GM12878 (cell line): ENCODE measurements around the gene RNASE9. TPM values are rescaled to one million over a fixed set of nuclear protein-coding genes. Genes with fewer than 3 reads are reported as not detected.

Experiments
- ATAC-seq: fragments of 200-7000 bp; cut with Tn5 transposase; 3 replicates; pipeline ENCODE4 v1.9.1; 2020; ENCODE audit warnings: mild to moderate bottlenecking, moderate library complexity
- BruUV-seq: library from RNA; stranded (reverse); fragments of 400-500 nt; replicated peaks from 2 replicates; lab custom pipeline; 2021; lab: Mats Ljungman, UMichigan
- CTCF ChIA-PET: fragments of 300-600 bp; sonication (Branson Sonifier 250); formaldehyde crosslinking; extraction: SDS; loops from one replicate; lab custom pipeline; 2021; ENCODE audit warnings: inconsistent platforms; lab: Yijun Ruan, JAX
- POLR2A ChIA-PET: fragments of 350-600 bp; formaldehyde crosslinking; extraction: SDS; loops from one replicate; lab custom pipeline; 2021; ENCODE audit warnings: inconsistent platforms; lab: Charles Lee
- RAD21 ChIA-PET: fragments of 300-600 bp; sonication (Branson Sonifier 250); formaldehyde crosslinking; loops from one replicate; lab custom pipeline; 2023; ENCODE audit warnings: antibody characterized with exemption; ENCODE audit not compliant: unreplicated experiment; lab: Charles Lee
- SMC1A ChIA-PET: fragments of 300-600 bp; sonication (Branson Sonifier 250); formaldehyde crosslinking; loops from one replicate; lab custom pipeline; 2023; ENCODE audit not compliant: unreplicated experiment, uncharacterized antibody; lab: Charles Lee
- DNase-seq: peaks from one replicate; pipeline ENCODE4 v3.0.0-alpha.2; 2011; ENCODE audit warnings: low read depth, low spot score
- FAIRE-seq: peaks from 3 replicates; lab custom pipeline; 2011; peaks lifted over from hg19 to GRCh38; lab: Jason Lieb, UNC
- H2AFZ ChIP-seq: 2 replicates; pipeline ENCODE4 v1.6.0; 2011; ENCODE audit warnings: low read depth, low read length, control low read depth; ENCODE audit not compliant: control insufficient read depth
- H3K27ac ChIP-seq: 2 replicates; pipeline ENCODE4 v1.5.1; 2011; ENCODE audit warnings: control low read depth; ENCODE audit not compliant: control insufficient read depth, insufficient read depth
- H3K27me3 ChIP-seq, 2 experiments: replicated peaks in 1 of 2; 2 replicates each; pipeline versions ENCODE4 v1.6.0 to v1.6.1; 2011; ENCODE audit warnings: low read length in 1 of 2; ENCODE audit not compliant: control insufficient read depth in 2 of 2, insufficient read depth in 2 of 2
- H3K36me3 ChIP-seq, 2 experiments: 2 replicates each; pipeline ENCODE4 v1.5.1; 2011; ENCODE audit warnings: low read length in 1 of 2; ENCODE audit not compliant: control insufficient read depth in 2 of 2, insufficient read depth in 2 of 2
- H3K4me1 ChIP-seq: 2 replicates; pipeline ENCODE4 v1.6.1; 2011; ENCODE audit warnings: mild to moderate bottlenecking, low read length, moderate library complexity, mixed read lengths; ENCODE audit not compliant: control insufficient read depth, insufficient read depth
- H3K4me2 ChIP-seq: 2 replicates; pipeline ENCODE4 v1.6.0; 2011; ENCODE audit warnings: control low read depth; ENCODE audit not compliant: control insufficient read depth, insufficient read depth
- H3K4me3 ChIP-seq: fragments of 200-600 bp; sonication (generic); 2 replicates; pipeline ENCODE4 v1.5.1; 2016
- H3K79me2 ChIP-seq: 2 replicates; pipeline ENCODE4 v1.6.0; 2011; ENCODE audit warnings: low read length; ENCODE audit not compliant: control insufficient read depth, insufficient read depth
- H3K9ac ChIP-seq: 2 replicates; pipeline ENCODE4 v1.8.0; 2011; ENCODE audit warnings: low read length, control low read depth, mixed read lengths; ENCODE audit not compliant: control insufficient read depth, insufficient read depth
- H3K9me3 ChIP-seq: replicated peaks from 3 replicates; pipeline ENCODE4 v1.5.1; 2011; ENCODE audit warnings: mild to moderate bottlenecking, low read length; ENCODE audit not compliant: control insufficient read depth, insufficient read depth
- H4K20me1 ChIP-seq: 2 replicates; pipeline ENCODE4 v1.6.0; 2011; ENCODE audit not compliant: control insufficient read depth, insufficient read depth
- E4F1 ChIP-seq: fragments of 450-650 bp; IDR thresholded peaks from 2 replicates; pipeline ENCODE4 v1.6.1; 2018; ENCODE audit warnings: borderline replicate concordance, mild to moderate bottlenecking; ENCODE audit not compliant: partially characterized antibody
- EP300 ChIP-seq, 2 experiments: fragments of 150-350 bp in 1 of 2; IDR thresholded peaks; 2 replicates each; pipeline ENCODE4 v1.6.1; 2011 to 2012; ENCODE audit warnings: low read depth in 2 of 2, low read length in 2 of 2, borderline replicate concordance in 1 of 2, improper control_type of control experiment in 1 of 2, inconsistent platforms in 1 of 2; ENCODE audit not compliant: control insufficient read depth in 1 of 2
- FOXM1 ChIP-seq: IDR thresholded peaks from 2 replicates; pipeline ENCODE4 v1.6.1; 2012; ENCODE audit warnings: low read depth, mild to moderate bottlenecking, inconsistent platforms, low read length, moderate library complexity
- JUND ChIP-seq: IDR thresholded peaks from 2 replicates; pipeline ENCODE4 v1.6.1; 2012; ENCODE audit warnings: low read depth, mild to moderate bottlenecking, low read length, improper control_type of control experiment, moderate library complexity
- KDM1A ChIP-seq: fragments of 200-600 bp; sonication (generic); IDR thresholded peaks from 2 replicates; pipeline ENCODE4 v1.6.1; 2016; ENCODE audit warnings: borderline replicate concordance
- MYB ChIP-seq: fragments of 150-350 bp; IDR thresholded peaks from 2 replicates; pipeline ENCODE4 v1.6.1; 2014; ENCODE audit warnings: mild to moderate bottlenecking, low read depth, low read length, borderline replicate concordance
- RAD21 ChIP-seq: IDR thresholded peaks from 2 replicates; pipeline ENCODE4 v1.6.1; 2011; ENCODE audit warnings: mild to moderate bottlenecking, low read depth, low read length, moderate library complexity; ENCODE audit not compliant: insufficient read depth
- SREBF2 ChIP-seq: IDR thresholded peaks from 2 replicates; pipeline ENCODE4 v1.6.1; 2012; ENCODE audit warnings: mild to moderate bottlenecking, low read length
- STAT1 ChIP-seq: fragments of 450-650 bp; conservative IDR thresholded peaks from 2 replicates; pipeline ENCODE4 v1.6.1; 2014; ENCODE audit warnings: antibody characterized with exemption, mild to moderate bottlenecking
- TCF3 ChIP-seq: IDR thresholded peaks from 2 replicates; pipeline ENCODE4 v1.6.1; 2012; ENCODE audit warnings: low read depth, mild to moderate bottlenecking, low read length, borderline replicate concordance; ENCODE audit not compliant: insufficient read depth
- USF2 ChIP-seq: IDR thresholded peaks from 2 replicates; pipeline ENCODE4 v1.6.1; 2011; ENCODE audit warnings: low read depth, low read length, improper control_type of control experiment, borderline replicate concordance
- WGBS: methylation state at CpG from one replicate; pipeline ENCODE4 v1.1.6; 2016; ENCODE audit warnings: low lambda C conversion rate; ENCODE audit not compliant: insufficient replicate concordance, insufficient coverage; ENCODE audit errors: missing lambda C conversion rate; 5-methylcytosine and 5-hydroxymethylcytosine counted together
- in situ Hi-C: fragments of 300-500 bp; cut with MboI; formaldehyde crosslinking; loops from 9 replicates; pipeline ENCODE4 v1.14.3; 2018; ENCODE audit warnings: mixed read lengths
- intact Hi-C: fragments of 100-400 bp; cut with micrococcal nuclease; formaldehyde crosslinking; loops from one replicate; pipeline ENCODE4 v1.14.2; 2022; ENCODE audit not compliant: unreplicated experiment
- polyA plus RNA-seq, 11 experiments: library from polyadenylated mRNA; depleted of rRNA in 4 of 11; unstranded in 6 of 11; stranded (reverse) in 5 of 11; fragments of >200 nt; fragmentation: Nextera tagmentation in 4 of 11; fragmentation: Illumina TruSeq in 1 of 11; extraction: Ambion mirVana in 4 of 11; extraction: Trizol in 1 of 11; gene quantifications; 1 replicate in 1 of 11; 2 replicates in 10 of 11; pipeline versions ENCODE4 v1.2.1 to v1.2.3, GENCODE V29; 2011 to 2016; ENCODE audit warnings: inconsistent platforms in 2 of 11, missing spikeins in 2 of 11, low read depth in 1 of 11
- total RNA-seq, 4 experiments: library from RNA; depleted of rRNA in 3 of 4; stranded (reverse); fragments of >200 nt in 3 of 4; fragmentation: Illumina TruSeq in 1 of 4; extraction: Trizol in 1 of 4; gene quantifications; 2 replicates each; pipeline versions ENCODE4 v1.2.1 to v1.2.3, GENCODE V29; 2013 to 2021
- TF ChIP-seq, protein P1 (sequence below): fragments of 450-650 bp; IDR thresholded peaks from 2 replicates; pipeline ENCODE4 v1.6.1; 2016; ENCODE audit warnings: mild to moderate bottlenecking, moderate library complexity, borderline replicate concordance
- TF ChIP-seq, protein P2 (sequence below): fragments of 450-650 bp; formaldehyde crosslinking; IDR thresholded peaks from 2 replicates; pipeline ENCODE4 v1.5.0; 2022; ENCODE audit warnings: mild to moderate bottlenecking, missing genetic modification characterization

Gene RNASE9
- total and polyA plus RNA-seq, 10 of the 15 experiments (the other 5 are each of a cell fraction or from before 2014, with no cell fraction given): not detected

- H3K79me2 ChIP-seq: no peaks in the 10 kb centered on the region
- H2AFZ ChIP-seq: no peak overlapping the region
- CTCF ChIA-PET: interaction anchor here (1.1 to 1.3 kb wide), 2 partner anchors 9 to 181 kb away, joined by 3 to 4 read pairs; partner anchors contain the start of gene RNASE11
- H3K4me2 ChIP-seq: no peak overlapping the region
- intact Hi-C loops: no loop called here
- SMC1A ChIA-PET: no interaction called here
- DNase-seq (no peak), ATAC-seq (no peak), FAIRE-seq (no peak)
- H3K36me3 ChIP-seq: no peaks in the 10 kb centered on the region
- H4K20me1 ChIP-seq: no peaks in the 10 kb centered on the region
- no peak overlapping the region for H3K27ac ChIP-seq
- POLR2A ChIA-PET: no interaction called here
- no peak overlapping the region for H3K4me3 ChIP-seq
- no peaks in the 10 kb centered on the region for H3K27me3 ChIP-seq
- in situ Hi-C loops: no loop called here
- BruUV-seq: no TSS peak
- RAD21 ChIA-PET: interaction anchor here (0.9 to 1.0 kb wide), 2 partner anchors 12 to 133 kb away, joined by 3 read pairs; no protein-coding TSS in a partner anchor
- 32% methylated on average over 1 of the region's 1 CpG for WGBS
- H3K4me1 ChIP-seq: no peaks in the 10 kb centered on the region
- no peaks in the 10 kb centered on the region for H3K9me3 ChIP-seq
- no peak overlapping the region for H3K9ac ChIP-seq
- no peak for TF ChIP-seq FOXM1
- no peak for TF ChIP-seq USF2
- no peak for TF ChIP-seq STAT1
- TF ChIP-seq TCF3: no peak
- no peak for TF ChIP-seq KDM1A
- TF ChIP-seq MYB: no peak
- TF ChIP-seq E4F1: no peak
- TF ChIP-seq, protein P1, sequence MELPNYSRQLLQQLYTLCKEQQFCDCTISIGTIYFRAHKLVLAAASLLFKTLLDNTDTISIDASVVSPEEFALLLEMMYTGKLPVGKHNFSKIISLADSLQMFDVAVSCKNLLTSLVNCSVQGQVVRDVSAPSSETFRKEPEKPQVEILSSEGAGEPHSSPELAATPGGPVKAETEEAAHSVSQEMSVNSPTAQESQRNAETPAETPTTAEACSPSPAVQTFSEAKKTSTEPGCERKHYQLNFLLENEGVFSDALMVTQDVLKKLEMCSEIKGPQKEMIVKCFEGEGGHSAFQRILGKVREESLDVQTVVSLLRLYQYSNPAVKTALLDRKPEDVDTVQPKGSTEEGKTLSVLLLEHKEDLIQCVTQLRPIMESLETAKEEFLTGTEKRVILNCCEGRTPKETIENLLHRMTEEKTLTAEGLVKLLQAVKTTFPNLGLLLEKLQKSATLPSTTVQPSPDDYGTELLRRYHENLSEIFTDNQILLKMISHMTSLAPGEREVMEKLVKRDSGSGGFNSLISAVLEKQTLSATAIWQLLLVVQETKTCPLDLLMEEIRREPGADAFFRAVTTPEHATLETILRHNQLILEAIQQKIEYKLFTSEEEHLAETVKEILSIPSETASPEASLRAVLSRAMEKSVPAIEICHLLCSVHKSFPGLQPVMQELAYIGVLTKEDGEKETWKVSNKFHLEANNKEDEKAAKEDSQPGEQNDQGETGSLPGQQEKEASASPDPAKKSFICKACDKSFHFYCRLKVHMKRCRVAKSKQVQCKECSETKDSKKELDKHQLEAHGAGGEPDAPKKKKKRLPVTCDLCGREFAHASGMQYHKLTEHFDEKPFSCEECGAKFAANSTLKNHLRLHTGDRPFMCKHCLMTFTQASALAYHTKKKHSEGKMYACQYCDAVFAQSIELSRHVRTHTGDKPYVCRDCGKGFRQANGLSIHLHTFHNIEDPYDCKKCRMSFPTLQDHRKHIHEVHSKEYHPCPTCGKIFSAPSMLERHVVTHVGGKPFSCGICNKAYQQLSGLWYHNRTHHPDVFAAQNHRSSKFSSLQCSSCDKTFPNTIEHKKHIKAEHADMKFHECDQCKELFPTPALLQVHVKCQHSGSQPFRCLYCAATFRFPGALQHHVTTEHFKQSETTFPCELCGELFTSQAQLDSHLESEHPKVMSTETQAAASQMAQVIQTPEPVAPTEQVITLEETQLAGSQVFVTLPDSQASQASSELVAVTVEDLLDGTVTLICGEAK: no peak
- TF ChIP-seq, protein P2, sequence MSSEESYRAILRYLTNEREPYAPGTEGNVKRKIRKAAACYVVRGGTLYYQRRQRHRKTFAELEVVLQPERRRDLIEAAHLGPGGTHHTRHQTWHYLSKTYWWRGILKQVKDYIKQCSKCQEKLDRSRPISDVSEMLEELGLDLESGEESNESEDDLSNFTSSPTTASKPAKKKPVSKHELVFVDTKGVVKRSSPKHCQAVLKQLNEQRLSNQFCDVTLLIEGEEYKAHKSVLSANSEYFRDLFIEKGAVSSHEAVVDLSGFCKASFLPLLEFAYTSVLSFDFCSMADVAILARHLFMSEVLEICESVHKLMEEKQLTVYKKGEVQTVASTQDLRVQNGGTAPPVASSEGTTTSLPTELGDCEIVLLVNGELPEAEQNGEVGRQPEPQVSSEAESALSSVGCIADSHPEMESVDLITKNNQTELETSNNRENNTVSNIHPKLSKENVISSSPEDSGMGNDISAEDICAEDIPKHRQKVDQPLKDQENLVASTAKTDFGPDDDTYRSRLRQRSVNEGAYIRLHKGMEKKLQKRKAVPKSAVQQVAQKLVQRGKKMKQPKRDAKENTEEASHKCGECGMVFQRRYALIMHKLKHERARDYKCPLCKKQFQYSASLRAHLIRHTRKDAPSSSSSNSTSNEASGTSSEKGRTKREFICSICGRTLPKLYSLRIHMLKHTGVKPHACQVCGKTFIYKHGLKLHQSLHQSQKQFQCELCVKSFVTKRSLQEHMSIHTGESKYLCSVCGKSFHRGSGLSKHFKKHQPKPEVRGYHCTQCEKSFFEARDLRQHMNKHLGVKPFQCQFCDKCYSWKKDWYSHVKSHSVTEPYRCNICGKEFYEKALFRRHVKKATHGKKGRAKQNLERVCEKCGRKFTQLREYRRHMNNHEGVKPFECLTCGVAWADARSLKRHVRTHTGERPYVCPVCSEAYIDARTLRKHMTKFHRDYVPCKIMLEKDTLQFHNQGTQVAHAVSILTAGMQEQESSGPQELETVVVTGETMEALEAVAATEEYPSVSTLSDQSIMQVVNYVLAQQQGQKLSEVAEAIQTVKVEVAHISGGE (CRISPR knock-in tag): no peak
- TF ChIP-seq RAD21: no peak
- TF ChIP-seq SREBF2: no peak
- TF ChIP-seq EP300 (IDR thresholded peaks at IDR 0.05; ENCODE audit: borderline replicate concordance in 1 of 2, control insufficient read depth in 1 of 2, low read depth in 2 of 2, low read length in 2 of 2): no peak
- TF ChIP-seq JUND: no peak
Observed at GRCh38 chr14:20597108-20597507, 36.3 kb upstream of the RNASE9 start.
